ENCODE measurements around the gene MPV17. TPM values are rescaled to one million over a fixed set of nuclear protein-coding genes. Genes with fewer than 3 reads are reported as not detected.

The MPV17 gene
- total and polyA plus RNA-seq, 2 of the 13 experiments (the other 11 are each of a cell fraction or from before 2014, with no cell fraction given) = 48.9 to 129 TPM

GRCh38 chr2:27370026-27370815 lies 47.3 kb upstream of the MPV17 start, which contains the start of the genes EIF2B4 and SNX17 (continued):
- TF ChIP-seq HHEX (CRISPR knock-in tag; IDR thresholded peaks at IDR 0.05) (peak; percentile 20; the same call in 1 of the 2 replicates), ZBTB21 (CRISPR knock-in tag; IDR thresholded peaks at IDR 0.05) (peak; percentile 50), YY1 (IDR thresholded peaks at IDR 0.05; ENCODE audit: insufficient read depth, insufficient replicate concordance, low read depth, low read length) (peak; percentile 96), ZNF562 (CRISPR knock-in tag; IDR thresholded peaks at IDR 0.05; ENCODE audit: borderline replicate concordance) (no peak), EEA1 (CRISPR knock-in tag; IDR thresholded peaks at IDR 0.05; ENCODE audit: borderline replicate concordance) (no peak; the same call in 1 of the 2 replicates), ZFP91 (CRISPR knock-in tag; IDR thresholded peaks at IDR 0.05; ENCODE audit: borderline replicate concordance) (peak; percentile 98), ZNF34 (CRISPR knock-in tag; IDR thresholded peaks at IDR 0.05; ENCODE audit: borderline replicate concordance) (peak; percentile 1; the same call in 1 of the 2 replicates), PCBP1 (IDR thresholded peaks at IDR 0.05; ENCODE audit: borderline replicate concordance, low read depth, low read length) (peak; percentile 82; the same call in 1 of the 2 replicates), U2AF1 (optimal IDR thresholded peaks at IDR 0.05; ENCODE audit: low read depth, low read length) (peak; percentile 89), ADNP (CRISPR knock-in tag; IDR thresholded peaks at IDR 0.05) (no peak), ZFP90 (CRISPR knock-in tag; IDR thresholded peaks at IDR 0.05; ENCODE audit: borderline replicate concordance) (peak; percentile 99; the same call in 1 of the 2 replicates), ZNF740 (CRISPR knock-in tag; IDR thresholded peaks at IDR 0.05) (no peak; the same call in 1 of the 2 replicates), ZNF737 (CRISPR knock-in tag; IDR thresholded peaks at IDR 0.05; ENCODE audit: borderline replicate concordance) (0 out of 2 replicates have a peak, but pooled peaks have one; percentile 53), RFXANK (CRISPR knock-in tag; IDR thresholded peaks at IDR 0.05) (peak; percentile 88; the same call in 1 of the 2 replicates), TGIF2 (CRISPR knock-in tag; IDR thresholded peaks at IDR 0.05) (peak; percentile 52), KDM2A (CRISPR knock-in tag; IDR thresholded peaks at IDR 0.05; ENCODE audit: borderline replicate concordance, low read depth) (peak; percentile 99), EED (CRISPR knock-in tag; IDR thresholded peaks at IDR 0.05) (peak; percentile 8; the same call in 1 of the 2 replicates), DRAP1 (CRISPR knock-in tag; IDR thresholded peaks at IDR 0.05) (peak; percentile 94), ZNF335 (CRISPR knock-in tag; IDR thresholded peaks at IDR 0.05) (peak; percentile 93), NFIC (IDR thresholded peaks at IDR 0.05; ENCODE audit: low read length) (no peak), NCOA5 (CRISPR knock-in tag; IDR thresholded peaks at IDR 0.05) (no peak), SP2 (CRISPR knock-in tag; IDR thresholded peaks at IDR 0.05) (peak; percentile 31; the same call in 1 of the 2 replicates), KLF15 (CRISPR knock-in tag; IDR thresholded peaks at IDR 0.05; ENCODE audit: borderline replicate concordance) (peak; percentile 35; the same call in 1 of the 2 replicates), ZNF281 (CRISPR knock-in tag; IDR thresholded peaks at IDR 0.05; ENCODE audit: borderline replicate concordance) (0 out of 2 replicates have a peak, but pooled peaks have one; percentile 45), SMC3 (IDR thresholded peaks at IDR 0.05; ENCODE audit: low read length) (peak; percentile 52; the same call in 1 of the 2 replicates)

All from HepG2 (cell line).